ENCODE results near the gene IZUMO1. TPM values are rescaled to one million over a fixed set of nuclear protein-coding genes. Genes with fewer than 3 reads are reported as not detected.
"Not testable (repeated sequence)": the region's sequence is repeated elsewhere in the genome, so short reads cannot be mapped to it uniquely, and the experiment has no call there.

Gene IZUMO1
- total and polyA plus RNA-seq, 3 donors from 2014 or later: 10.5 to 32.8 (median 28.9) TPM

DNA sequence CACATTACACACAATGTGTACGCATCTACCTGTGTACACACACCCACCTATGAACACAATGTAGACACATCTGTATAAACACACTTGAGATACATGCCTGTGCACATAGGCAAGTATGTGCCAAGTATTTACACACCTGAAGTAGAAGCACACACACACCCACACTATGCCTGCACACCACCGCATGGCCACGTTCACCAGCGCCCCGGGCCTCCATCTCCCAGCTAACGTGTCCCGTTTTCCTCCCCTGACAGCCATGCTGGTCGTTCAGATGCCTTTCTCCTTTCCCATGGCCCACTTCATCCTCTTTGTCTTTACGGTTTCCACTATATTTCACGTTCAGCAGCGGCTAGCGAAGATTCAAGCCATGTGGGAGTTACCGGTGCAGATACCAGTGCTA lies 44.0 kb downstream of the IZUMO1 start:
- no peak for DNase-seq
- H3K36me3 ChIP-seq (ENCODE audit: low read depth, missing control alignments): no peaks in the 10 kb centered on the region
- H3K27ac ChIP-seq: no peak overlapping the region
- 76 to 79% methylated on average over 13 of the region's 13 CpGs for WGBS, 2 donors
- intact Hi-C loops (cut with DNase I; ENCODE audit: low total_unique reads): no loop called here
- no peak overlapping the region for H3K4me3 ChIP-seq
- H3K27me3 ChIP-seq: no peaks in the 10 kb centered on the region
- no peaks in the 10 kb centered on the region for H3K9me3 ChIP-seq
- H3K4me1 ChIP-seq: peaks cover 10% of the 10 kb centered on the region
- TF ChIP-seq POLR2A (IDR thresholded peaks at IDR 0.05): no peak
- TF ChIP-seq, protein P1, sequence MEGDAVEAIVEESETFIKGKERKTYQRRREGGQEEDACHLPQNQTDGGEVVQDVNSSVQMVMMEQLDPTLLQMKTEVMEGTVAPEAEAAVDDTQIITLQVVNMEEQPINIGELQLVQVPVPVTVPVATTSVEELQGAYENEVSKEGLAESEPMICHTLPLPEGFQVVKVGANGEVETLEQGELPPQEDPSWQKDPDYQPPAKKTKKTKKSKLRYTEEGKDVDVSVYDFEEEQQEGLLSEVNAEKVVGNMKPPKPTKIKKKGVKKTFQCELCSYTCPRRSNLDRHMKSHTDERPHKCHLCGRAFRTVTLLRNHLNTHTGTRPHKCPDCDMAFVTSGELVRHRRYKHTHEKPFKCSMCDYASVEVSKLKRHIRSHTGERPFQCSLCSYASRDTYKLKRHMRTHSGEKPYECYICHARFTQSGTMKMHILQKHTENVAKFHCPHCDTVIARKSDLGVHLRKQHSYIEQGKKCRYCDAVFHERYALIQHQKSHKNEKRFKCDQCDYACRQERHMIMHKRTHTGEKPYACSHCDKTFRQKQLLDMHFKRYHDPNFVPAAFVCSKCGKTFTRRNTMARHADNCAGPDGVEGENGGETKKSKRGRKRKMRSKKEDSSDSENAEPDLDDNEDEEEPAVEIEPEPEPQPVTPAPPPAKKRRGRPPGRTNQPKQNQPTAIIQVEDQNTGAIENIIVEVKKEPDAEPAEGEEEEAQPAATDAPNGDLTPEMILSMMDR (IDR thresholded peaks at IDR 0.05): no peak

DNA sequence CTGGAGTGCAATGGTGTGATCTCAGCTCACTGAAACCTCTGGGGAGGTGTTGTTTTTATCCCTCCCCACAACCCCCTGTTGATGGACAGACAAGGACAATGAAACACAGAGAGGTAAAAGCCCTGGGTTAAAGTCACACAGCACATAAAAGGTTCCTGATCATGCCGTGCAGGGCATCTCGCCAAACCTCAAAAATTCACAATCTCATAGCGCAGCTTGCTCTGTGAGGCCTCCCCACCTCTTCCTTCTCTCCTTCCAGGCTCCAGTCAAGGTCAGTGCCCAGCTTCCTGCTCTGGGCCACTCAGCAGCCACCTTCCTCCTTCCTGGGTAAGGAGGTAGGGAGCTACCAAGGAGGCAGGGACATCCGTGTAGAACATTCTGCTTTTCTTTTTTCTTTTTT lies 48.7 kb downstream of the IZUMO1 start:
- no peak for TF ChIP-seq POLR2A (IDR thresholded peaks at IDR 0.05)
- TF ChIP-seq, protein P1 (IDR thresholded peaks at IDR 0.05): no peak
- WGBS, 2 donors: 25 to 48% methylated on average over 4 of the region's 4 CpGs
- intact Hi-C loops (cut with DNase I; ENCODE audit: low total_unique reads): no loop called here
- H3K27me3 ChIP-seq: no peaks in the 10 kb centered on the region
- DNase-seq: peak; percentile 69
- H3K27ac ChIP-seq: no peak overlapping the region
- peaks cover 10% of the 10 kb centered on the region for H3K4me1 ChIP-seq
- no peak overlapping the region for H3K4me3 ChIP-seq
- no peaks in the 10 kb centered on the region for H3K9me3 ChIP-seq
- H3K36me3 ChIP-seq (ENCODE audit: low read depth, missing control alignments): no peaks in the 10 kb centered on the region

DNA sequence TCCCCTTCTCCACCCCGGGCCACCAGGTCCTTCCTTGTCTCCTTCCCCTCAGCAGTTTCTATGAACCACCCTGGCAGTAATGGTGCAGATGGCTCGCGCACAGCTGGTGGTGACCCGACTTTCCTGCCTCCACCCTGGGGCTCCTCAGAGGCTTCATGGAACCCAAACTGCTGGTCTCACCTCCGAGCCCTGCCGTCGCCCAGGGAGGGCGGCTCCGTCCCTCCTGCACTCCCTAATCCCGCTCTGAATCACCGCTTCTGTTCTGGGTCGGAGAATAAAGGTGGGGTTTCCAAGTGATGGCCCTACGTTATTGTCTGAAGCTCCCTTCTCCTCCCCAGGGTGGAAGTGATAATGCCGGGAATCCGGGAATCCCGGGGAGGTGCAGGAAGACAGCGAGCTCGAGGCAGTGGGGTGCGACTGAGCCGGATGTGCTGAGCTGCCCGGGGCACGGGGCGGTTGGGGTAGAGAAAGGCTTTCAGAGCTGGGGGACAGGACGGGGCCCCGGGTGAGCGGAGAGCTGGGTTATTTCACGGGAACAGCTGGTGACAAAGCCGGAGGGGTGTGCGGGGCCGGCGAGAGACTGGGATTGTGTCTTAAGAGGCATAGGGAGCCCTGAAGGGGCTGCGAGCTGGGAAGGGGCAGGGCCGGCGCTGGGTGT lies 50.2 kb downstream of the IZUMO1 start:
- DNase-seq: no peak
- 22 to 41% methylated on average over 33 to 34 of the region's 34 CpGs for WGBS, 2 donors
- Histone ChIP-seq H3K9me3 (no peaks in the 10 kb centered on the region), H3K27ac (no peak overlapping the region), H3K36me3 (ENCODE audit: low read depth, missing control alignments) (no peaks in the 10 kb centered on the region), H3K4me1 (peaks cover 10% of the 10 kb centered on the region), H3K27me3 (no peaks in the 10 kb centered on the region), H3K4me3 (peak overlapping the region; percentile 4 to 15)
- no peak for TF ChIP-seq POLR2A (IDR thresholded peaks at IDR 0.05)
- TF ChIP-seq, protein P1 (IDR thresholded peaks at IDR 0.05): no peak
- intact Hi-C loops (cut with DNase I; ENCODE audit: low total_unique reads): no loop called here

DNA sequence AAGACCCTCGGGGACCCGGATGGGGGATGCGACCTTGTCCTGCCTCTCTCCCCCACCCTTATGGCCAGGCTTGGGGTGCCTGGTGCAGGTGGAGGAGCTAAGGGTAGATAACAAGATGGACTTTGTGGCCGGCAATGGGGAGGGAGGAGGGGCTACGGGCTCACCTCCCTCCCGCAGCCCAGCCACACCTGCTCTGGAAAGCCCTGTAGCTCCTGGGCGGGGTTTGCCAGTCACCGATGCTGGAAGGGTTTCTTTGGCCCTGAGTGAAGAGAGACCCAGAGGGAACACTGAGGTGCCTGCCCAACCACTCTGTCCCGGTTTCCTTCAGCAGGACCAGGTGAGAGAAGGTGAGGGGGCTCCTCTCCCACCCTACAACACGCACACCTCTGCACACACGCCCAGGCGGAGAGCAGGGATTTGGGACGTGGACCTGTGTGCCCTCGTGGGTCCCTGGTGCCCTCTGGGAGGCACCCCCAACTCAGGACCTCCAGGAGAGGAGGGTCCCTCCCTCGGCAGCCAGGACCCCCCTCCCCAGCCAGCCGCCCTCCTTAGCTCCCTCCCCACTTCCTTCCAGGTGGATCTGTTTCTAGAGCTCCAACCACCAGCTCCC lies 50.9 kb downstream of the IZUMO1 start, which contains the start of gene FUT2:
Gene FUT2, plus strand, starts transcription at position 229 of the 610 bp plus-strand sequence. CDS start 6,986 bp downstream, outside the sequence.
- H3K27ac ChIP-seq: no peak within 1 kb of the TSS

DNA sequence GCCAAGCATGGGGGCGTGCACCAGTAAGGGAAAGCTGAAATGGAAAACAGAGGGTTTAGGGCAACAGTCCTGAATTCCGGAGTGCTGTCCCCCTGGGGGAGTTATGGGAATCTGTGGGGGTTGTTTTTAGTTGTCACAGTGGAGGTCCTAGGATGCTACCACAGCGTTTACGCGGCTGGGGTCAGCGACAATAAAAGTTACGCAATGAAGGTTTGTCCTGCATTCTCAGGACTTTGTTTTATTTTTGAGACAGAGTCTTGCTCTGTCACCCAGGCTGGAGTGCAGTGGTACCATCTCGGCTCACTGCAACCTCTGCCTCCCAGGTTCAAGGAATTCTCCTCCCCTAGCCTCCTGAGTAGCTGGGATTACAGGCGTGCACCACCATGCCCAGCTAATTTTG lies 53.1 kb downstream of the IZUMO1 start:
- H3K4me1 ChIP-seq: peaks cover 10% of the 10 kb centered on the region
- H3K9me3 ChIP-seq; H3K27me3 ChIP-seq; intact Hi-C loops (cut with DNase I; ENCODE audit: low total_unique reads); DNase-seq; H3K36me3 ChIP-seq (ENCODE audit: low read depth, missing control alignments); H3K4me3 ChIP-seq; H3K27ac ChIP-seq: not testable (repeated sequence)
- 83 to 93% methylated on average over 9 of the region's 9 CpGs for WGBS, 2 donors

More for the DNA sequence above, 50.9 kb downstream of the IZUMO1 start, which contains the start of gene FUT2:
- intact Hi-C loops (cut with DNase I; ENCODE audit: low total_unique reads): no loop called here
- H3K4me1 ChIP-seq: peaks cover 10% of the 10 kb centered on the region
- DNase-seq: no peak
- WGBS, 2 donors: 48 to 52% methylated on average over 15 to 16 of the region's 16 CpGs
- TF ChIP-seq, protein P1 (IDR thresholded peaks at IDR 0.05): no peak
- no peak for TF ChIP-seq POLR2A (IDR thresholded peaks at IDR 0.05)
- H3K4me3 ChIP-seq: peak within 1 kb of the TSS; percentile 4 to 15
- H3K9me3 ChIP-seq: no peaks in the 10 kb centered on the region
- no peaks in the 10 kb centered on the region for H3K27me3 ChIP-seq
- H3K36me3 ChIP-seq (ENCODE audit: low read depth, missing control alignments): no peaks in the 10 kb centered on the region

Small RNAs within 50 kb of the gene (small RNA-seq; reads per million reads assigned to genes)
- 0 reads per million in 2 donors for gene RNU6-317P

Other genes starting within 250 kb of the IZUMO1 start
- gene LMTK3, start 235.1 kb downstream of the IZUMO1 start, total RNA-seq: 1 to 10 TPM in 1 of 2 donors, under 1 TPM in 1; 0.62 to 1.7 TPM
- 0.96 TPM for gene LMTK3, start 235.1 kb downstream of the IZUMO1 start, polyA plus RNA-seq (ENCODE audit: insufficient read depth, low read depth, low replicate concordance)
- 1 to 10 TPM; 1.1 to 1.4 TPM for gene SULT2B1, start 194.7 kb downstream of the IZUMO1 start, total RNA-seq
- 1.0 TPM for gene SULT2B1, start 194.7 kb downstream of the IZUMO1 start, polyA plus RNA-seq (ENCODE audit: insufficient read depth, low read depth, low replicate concordance)
- gene SPACA4, start 140.2 kb downstream of the IZUMO1 start, total RNA-seq: 100 to 1,000 TPM in 1 of 2 donors, 10 to 100 TPM in 1; 72.6 to 147 TPM
- 145 TPM for gene SPACA4, start 140.2 kb downstream of the IZUMO1 start, polyA plus RNA-seq (ENCODE audit: insufficient read depth, low read depth, low replicate concordance)
- gene FAM83E, start 131.8 kb downstream of the IZUMO1 start, total RNA-seq: 1 to 10 TPM in 1 of 2 donors, under 1 TPM in 1; 0.99 to 1.6 TPM
- gene FAM83E, start 131.8 kb downstream of the IZUMO1 start, polyA plus RNA-seq (ENCODE audit: insufficient read depth, low read depth, low replicate concordance): 2.2 TPM
- 1,000 to 10,000 TPM; 1,047 to 1,537 TPM for gene RPL18, start 127.7 kb downstream of the IZUMO1 start, total RNA-seq
- 1,050 TPM for gene RPL18, start 127.7 kb downstream of the IZUMO1 start, polyA plus RNA-seq (ENCODE audit: insufficient read depth, low read depth, low replicate concordance)
- gene SPHK2, start 127.4 kb downstream of the IZUMO1 start, total RNA-seq: 10 to 100 TPM; 31.2 to 43.1 TPM
- gene SPHK2, start 127.4 kb downstream of the IZUMO1 start, polyA plus RNA-seq (ENCODE audit: insufficient read depth, low read depth, low replicate concordance): 47.6 TPM
- gene DBP, start 109.5 kb downstream of the IZUMO1 start, total RNA-seq: 10 to 100 TPM; 48.9 to 51.0 TPM
- gene DBP, start 109.5 kb downstream of the IZUMO1 start, polyA plus RNA-seq (ENCODE audit: insufficient read depth, low read depth, low replicate concordance): 30.4 TPM
- gene CA11, start 100.7 kb downstream of the IZUMO1 start, total RNA-seq: 1 to 10 TPM; 6.3 to 6.8 TPM
- 20.0 TPM for gene CA11, start 100.7 kb downstream of the IZUMO1 start, polyA plus RNA-seq (ENCODE audit: insufficient read depth, low read depth, low replicate concordance)
- 1 to 10 TPM; 1.6 to 4.3 TPM for gene NTN5, start 73.9 kb downstream of the IZUMO1 start, total RNA-seq
- 0.87 TPM for gene NTN5, start 73.9 kb downstream of the IZUMO1 start, polyA plus RNA-seq (ENCODE audit: insufficient read depth, low read depth, low replicate concordance)
- under 1 TPM; 0.12 to 0.47 TPM for gene FUT2, start 50.9 kb downstream of the IZUMO1 start, total RNA-seq
- gene FUT2, start 50.9 kb downstream of the IZUMO1 start, polyA plus RNA-seq (ENCODE audit: insufficient read depth, low read depth, low replicate concordance): 0.20 TPM
- 10 to 100 TPM; 21.8 TPM for gene MAMSTR, start 27.2 kb downstream of the IZUMO1 start, total RNA-seq
- gene MAMSTR, start 27.2 kb downstream of the IZUMO1 start, polyA plus RNA-seq (ENCODE audit: insufficient read depth, low read depth, low replicate concordance): 15.0 TPM
- gene RASIP1, start 6.3 kb downstream of the IZUMO1 start, total RNA-seq: 10 to 100 TPM; 11.2 to 21.4 TPM
- gene RASIP1, start 6.3 kb downstream of the IZUMO1 start, polyA plus RNA-seq (ENCODE audit: insufficient read depth, low read depth, low replicate concordance): 8.8 TPM
- gene FUT1, start 5.7 kb upstream of the IZUMO1 start, total RNA-seq: 1 to 10 TPM; 2.0 to 3.6 TPM
- 5.1 TPM for gene FUT1, start 5.7 kb upstream of the IZUMO1 start, polyA plus RNA-seq (ENCODE audit: insufficient read depth, low read depth, low replicate concordance)
- gene FGF21, start 8.6 kb upstream of the IZUMO1 start, total RNA-seq: not detected
- gene FGF21, start 8.6 kb upstream of the IZUMO1 start, polyA plus RNA-seq (ENCODE audit: insufficient read depth, low read depth, low replicate concordance): not detected
- gene BCAT2, start 64.1 kb upstream of the IZUMO1 start, total RNA-seq: 10 to 100 TPM; 58.5 to 67.4 TPM
- 38.0 TPM for gene BCAT2, start 64.1 kb upstream of the IZUMO1 start, polyA plus RNA-seq (ENCODE audit: insufficient read depth, low read depth, low replicate concordance)
- gene HSD17B14, start 89.6 kb upstream of the IZUMO1 start, total RNA-seq: 10 to 100 TPM in 1 of 2 donors, 1 to 10 TPM in 1; 5.6 to 11.9 TPM
- gene HSD17B14, start 89.6 kb upstream of the IZUMO1 start, polyA plus RNA-seq (ENCODE audit: insufficient read depth, low read depth, low replicate concordance): 8.8 TPM
- 10 to 100 TPM; 12.8 to 22.3 TPM for gene PLEKHA4, start 121.7 kb upstream of the IZUMO1 start, total RNA-seq
- 19.9 TPM for gene PLEKHA4, start 121.7 kb upstream of the IZUMO1 start, polyA plus RNA-seq (ENCODE audit: insufficient read depth, low read depth, low replicate concordance)
- 10 to 100 TPM; 37.2 to 40.9 TPM for gene PPP1R15A, start 125.5 kb upstream of the IZUMO1 start, total RNA-seq
- gene PPP1R15A, start 125.5 kb upstream of the IZUMO1 start, polyA plus RNA-seq (ENCODE audit: insufficient read depth, low read depth, low replicate concordance): 48.3 TPM
- 10 to 100 TPM; 24.5 to 55.2 TPM for gene TULP2, start 151.8 kb upstream of the IZUMO1 start, total RNA-seq
- 72.6 TPM for gene TULP2, start 151.8 kb upstream of the IZUMO1 start, polyA plus RNA-seq (ENCODE audit: insufficient read depth, low read depth, low replicate concordance)
- 100 to 1,000 TPM; 139 to 208 TPM for gene NUCB1, start 153.4 kb upstream of the IZUMO1 start, total RNA-seq
- gene NUCB1, start 153.4 kb upstream of the IZUMO1 start, polyA plus RNA-seq (ENCODE audit: insufficient read depth, low read depth, low replicate concordance): 136 TPM
- gene DHDH, start 186.8 kb upstream of the IZUMO1 start, total RNA-seq: 1 to 10 TPM; 2.3 to 2.4 TPM
- gene DHDH, start 186.8 kb upstream of the IZUMO1 start, polyA plus RNA-seq (ENCODE audit: insufficient read depth, low read depth, low replicate concordance): 3.1 TPM
- 10 to 100 TPM; 50.1 to 52.1 TPM for gene BAX, start 208.0 kb upstream of the IZUMO1 start, total RNA-seq
- 48.7 TPM for gene BAX, start 208.0 kb upstream of the IZUMO1 start, polyA plus RNA-seq (ENCODE audit: insufficient read depth, low read depth, low replicate concordance)
- gene FTL, start 218.4 kb upstream of the IZUMO1 start, total RNA-seq: 100 to 1,000 TPM; 746 to 935 TPM
- 1,424 TPM for gene FTL, start 218.4 kb upstream of the IZUMO1 start, polyA plus RNA-seq (ENCODE audit: insufficient read depth, low read depth, low replicate concordance)
- gene GYS1, start 246.4 kb upstream of the IZUMO1 start, total RNA-seq: 10 to 100 TPM; 21.1 to 23.6 TPM
- gene GYS1, start 246.4 kb upstream of the IZUMO1 start, polyA plus RNA-seq (ENCODE audit: insufficient read depth, low read depth, low replicate concordance): 13.8 TPM
- gene RUVBL2, start 247.0 kb upstream of the IZUMO1 start, total RNA-seq: 100 to 1,000 TPM; 299 to 395 TPM
- gene RUVBL2, start 247.0 kb upstream of the IZUMO1 start, polyA plus RNA-seq (ENCODE audit: insufficient read depth, low read depth, low replicate concordance): 528 TPM

Measured in testis (tissue), 3 donors.